AG04450 (cell line): ENCODE results near the gene GPR26. TPM values are rescaled to one million over a fixed set of nuclear protein-coding genes. Genes with fewer than 3 reads are reported as not detected.

Source experiments
- CTCF ChIA-PET: fragments of 300-600, 350-600 bp; formaldehyde crosslinking; extraction: SDS; loops from one replicate; lab custom pipeline; 2022; ENCODE audit warnings: antibody characterized with exemption, inconsistent platforms; lab: Charles Lee
- POLR2A ChIA-PET: fragments of 350-600 bp; formaldehyde crosslinking; extraction: SDS; loops from one replicate; lab custom pipeline; 2021; ENCODE audit warnings: antibody characterized with exemption, inconsistent platforms; lab: Yijun Ruan, JAX
- DNase-seq: peaks from one replicate; pipeline ENCODE4 v3.0.0-alpha.2; 2011; ENCODE audit warnings: low read depth, low spot score
- H3K27ac ChIP-seq: one replicate; pipeline ENCODE4 v1.5.1; 2012; ENCODE audit warnings: low read depth, low read length, control low read depth
- H3K27me3 ChIP-seq: one replicate; pipeline ENCODE4 v1.6.0; 2012; ENCODE audit warnings: low read length; ENCODE audit not compliant: control insufficient read depth, insufficient read depth
- H3K4me3 ChIP-seq: 2 replicates; pipeline ENCODE4 v1.5.1; 2011; ENCODE audit warnings: mild to moderate bottlenecking, low read depth, low read length, control low read depth
- H3K9me3 ChIP-seq: 2 replicates; pipeline ENCODE4 v1.5.1; 2012; ENCODE audit warnings: low read length; ENCODE audit not compliant: control insufficient read depth, insufficient read depth
- CTCF ChIP-seq: IDR thresholded peaks from 2 replicates; pipeline ENCODE4 v1.5.1; 2011; ENCODE audit warnings: low read depth, low read length, control low read depth, inconsistent platforms
- polyA plus RNA-seq: library from polyadenylated mRNA; depleted of rRNA; stranded (reverse); fragments of >200 nt; gene quantifications from 2 replicates; pipeline ENCODE4 v1.2.3, GENCODE V29; 2011

Gene GPR26
- polyA plus RNA-seq, 1 experiment, result not detected

GRCh38 chr10:123681285-123681684 lies 15.1 kb downstream of the GPR26 start:
- Histone ChIP-seq H3K27ac (no peak overlapping the region), H3K4me3 (no peak overlapping the region), H3K27me3 (no peaks in the 10 kb centered on the region), H3K9me3 (peaks cover 83% of the 10 kb centered on the region)
- CTCF ChIA-PET, result no interaction called here
- DNase-seq, result no peak
- POLR2A ChIA-PET, result no interaction called here
- no peak for TF ChIP-seq CTCF

GRCh38 chr10:123682477-123682876 lies 16.3 kb downstream of the GPR26 start:
- no peak for DNase-seq
- POLR2A ChIA-PET, result no interaction called here
- H3K4me3 ChIP-seq, result no peak overlapping the region
- CTCF ChIA-PET, result no interaction called here
- no peaks in the 10 kb centered on the region for H3K27me3 ChIP-seq
- no peak for TF ChIP-seq CTCF
- H3K27ac ChIP-seq, result no peak overlapping the region
- peaks cover 81% of the 10 kb centered on the region for H3K9me3 ChIP-seq

- no peak for DNase-seq
- Histone ChIP-seq H3K9me3 (peaks cover 83% of the 10 kb centered on the region), H3K27ac (no peak overlapping the region), H3K4me3 (no peak overlapping the region), H3K27me3 (no peaks in the 10 kb centered on the region)
- POLR2A ChIA-PET, result no interaction called here
- no peak for TF ChIP-seq CTCF
- CTCF ChIA-PET, result no interaction called here
Observed at GRCh38 chr10:123683459-123683858, 17.3 kb downstream of the GPR26 start.

- no peaks in the 10 kb centered on the region for H3K27me3 ChIP-seq
- ChIA-PET POLR2A (no interaction called here), CTCF (interaction anchor here (0.6 kb wide), 1 partner anchor 16 kb away, joined by 3 read pairs; no protein-coding TSS in a partner anchor)
- DNase-seq, result no peak
- H3K4me3 ChIP-seq, result no peak overlapping the region
- H3K27ac ChIP-seq, result no peak overlapping the region
- peaks cover 82% of the 10 kb centered on the region for H3K9me3 ChIP-seq
- no peak for TF ChIP-seq CTCF
Observed at GRCh38 chr10:123683865-123684264, 17.7 kb downstream of the GPR26 start.

- H3K27me3 ChIP-seq, result no peaks in the 10 kb centered on the region
- ChIA-PET CTCF (no interaction called here), POLR2A (no interaction called here)
- TF ChIP-seq CTCF, result no peak
- no peak for DNase-seq
- peaks cover 76% of the 10 kb centered on the region for H3K9me3 ChIP-seq
- H3K4me3 ChIP-seq, result no peak overlapping the region
- H3K27ac ChIP-seq, result no peak overlapping the region
Observed at GRCh38 chr10:123685260-123685659, 19.1 kb downstream of the GPR26 start.
